K562 (cell line): ENCODE data around the gene SERHL2. TPM values are rescaled to one million over a fixed set of nuclear protein-coding genes. Genes with fewer than 3 reads are reported as not detected.

ENCODE experiments used
- ATAC-seq: fragments of 200-7000 bp; cut with Tn5 transposase; 3 replicates; pipeline ENCODE4 v1.9.1; 2020; ENCODE audit warnings: moderate library complexity
- BruUV-seq: library from RNA; stranded (reverse); fragments of 400-500 nt; replicated peaks from 2 replicates; lab custom pipeline; 2021; lab: Mats Ljungman, UMichigan
- CTCF ChIA-PET: fragments of 300-600 bp; formaldehyde crosslinking; extraction: SDS; loops from one replicate; lab custom pipeline; 2021; ENCODE audit warnings: low intra/inter-chr PET ratio; lab: Yijun Ruan, JAX
- POLR2A ChIA-PET: fragments of 300-600, 350-650 bp; sonication (Branson Sonifier 250); formaldehyde crosslinking; extraction: SDS; loops from one replicate; lab custom pipeline; 2021; ENCODE audit warnings: antibody characterized with exemption, inconsistent platforms; lab: Yijun Ruan, JAX
- DNase-seq, 4 experiments: peaks; one replicate each; pipeline versions ENCODE4 v3.0.0 to v3.0.0-alpha.2; 2011 to 2018; ENCODE audit warnings: low spot score in 3 of 4, mixed read lengths in 3 of 4; ENCODE audit errors: extremely low read depth in 1 of 4
- FAIRE-seq: peaks from 2 replicates; lab custom pipeline; 2011; peaks lifted over from hg19 to GRCh38; lab: Jason Lieb, UNC
- H2AFZ ChIP-seq: 2 replicates; pipeline ENCODE4 v1.6.0; 2011; ENCODE audit warnings: low read depth, low read length, control low read depth, inconsistent platforms
- H3K27ac ChIP-seq: fragments of 200-600 bp; 3 replicates; pipeline ENCODE4 v1.8.0; 2011; ENCODE audit warnings: low read depth, mild to moderate bottlenecking, control low read depth, inconsistent platforms, low read length, moderate library complexity, mixed read lengths; ENCODE audit errors: extremely low read depth
- H3K27me3 ChIP-seq, 2 experiments: fragments of 300-600 bp in 1 of 2; 2 replicates in 1 of 2; 3 replicates in 1 of 2; pipeline versions ENCODE4 v1.6.0 to v1.8.0; 2011; ENCODE audit warnings: inconsistent platforms in 2 of 2, low read length in 2 of 2, mild to moderate bottlenecking in 1 of 2, mixed read lengths in 1 of 2, moderate library complexity in 1 of 2; ENCODE audit not compliant: control insufficient read depth in 2 of 2, insufficient read depth in 2 of 2
- H3K36me3 ChIP-seq: fragments of 300-600 bp; 3 replicates; pipeline ENCODE4 v1.8.0; 2011; ENCODE audit warnings: mild to moderate bottlenecking, low read length, inconsistent platforms; ENCODE audit not compliant: control insufficient read depth, insufficient read depth
- H3K4me1 ChIP-seq, 2 experiments: fragments of 200-600 bp in 1 of 2; replicated peaks in 1 of 2; 2 replicates in 1 of 2; 3 replicates in 1 of 2; pipeline versions ENCODE4 v1.5.1 to v1.8.0; 2011; ENCODE audit warnings: inconsistent platforms in 2 of 2, low read length in 2 of 2, mild to moderate bottlenecking in 1 of 2, mixed read lengths in 1 of 2, moderate library complexity in 1 of 2; ENCODE audit not compliant: control insufficient read depth in 2 of 2, insufficient read depth in 2 of 2
- H3K4me2 ChIP-seq: 2 replicates; pipeline ENCODE4 v1.6.1; 2011; ENCODE audit warnings: low read length, control low read depth, inconsistent platforms, mixed read lengths; ENCODE audit not compliant: insufficient read depth
- H3K4me3 ChIP-seq: fragments of 200-600 bp; sonication (generic), shearing (Covaris generic); 2 replicates; pipeline ENCODE4 v1.5.1; 2016; ENCODE audit warnings: control low read depth, inconsistent platforms
- H3K79me2 ChIP-seq: fragments of 200-600 bp; 3 replicates; pipeline ENCODE4 v1.8.0; 2011; ENCODE audit warnings: low read length, inconsistent platforms; ENCODE audit not compliant: control insufficient read depth, insufficient read depth
- H3K9ac ChIP-seq, 2 experiments: 2 replicates each; pipeline versions ENCODE4 v1.6.0 to v1.6.1; 2011; ENCODE audit warnings: low read depth in 2 of 2, low read length in 2 of 2, control low read depth in 1 of 2, inconsistent platforms in 1 of 2, mild to moderate bottlenecking in 1 of 2, mixed read lengths in 1 of 2; ENCODE audit not compliant: insufficient read depth in 1 of 2
- H3K9me1 ChIP-seq: one replicate; pipeline ENCODE4 v1.6.0; 2011; ENCODE audit warnings: inconsistent platforms, mild to moderate bottlenecking, low read length, moderate library complexity; ENCODE audit not compliant: control insufficient read depth, insufficient read depth
- H3K9me3 ChIP-seq: replicated peaks from 2 replicates; pipeline ENCODE4 v1.5.1; 2011; ENCODE audit warnings: low read depth, low read length, inconsistent platforms; ENCODE audit not compliant: control insufficient read depth, insufficient read depth
- H4K20me1 ChIP-seq: replicated peaks from 2 replicates; pipeline ENCODE4 v1.6.1; 2011; ENCODE audit warnings: low read length, inconsistent platforms, mixed read lengths; ENCODE audit not compliant: control insufficient read depth, insufficient read depth
- CXXC5 ChIP-seq: fragments of 250-450 bp; sonication (Bioruptor Pico); IDR thresholded peaks from 2 replicates; pipeline ENCODE4 v1.8.0; 2022; ENCODE audit warnings: inconsistent platforms, mild to moderate bottlenecking, moderate library complexity
- KDM5B ChIP-seq: fragments of 200-600 bp; sonication (generic); IDR thresholded peaks from 2 replicates; pipeline ENCODE4 v1.6.1; 2012; ENCODE audit warnings: low read depth, mild to moderate bottlenecking, moderate library complexity, low read length, control low read depth, inconsistent platforms; ENCODE audit not compliant: insufficient replicate concordance
- POLR2AphosphoS2 ChIP-seq: IDR thresholded peaks from 2 replicates; pipeline ENCODE4 v1.6.1; 2012; ENCODE audit warnings: low read length, improper control_type of control experiment
- TAF7 ChIP-seq: fragments of 450-650 bp; IDR thresholded peaks from 2 replicates; pipeline ENCODE4 v1.6.1; 2016; ENCODE audit warnings: missing genetic modification characterization, missing compliant biosample characterization
- THAP12 ChIP-seq: fragments of 250-450 bp; sonication (Bioruptor Pico); IDR thresholded peaks from 2 replicates; pipeline ENCODE4 v1.9.0; 2021; ENCODE audit warnings: mild to moderate bottlenecking, inconsistent platforms
- TOE1 ChIP-seq, 2 experiments: fragments of 450-650 bp in 1 of 2; sonication (generic) in 1 of 2; formaldehyde crosslinking in 1 of 2; IDR thresholded peaks; 2 replicates each; pipeline versions ENCODE4 v1.7.1 to v1.8.0; 2016 to 2022; ENCODE audit warnings: borderline replicate concordance in 2 of 2, mild to moderate bottlenecking in 2 of 2, antibody characterized with exemption in 1 of 2, inconsistent platforms in 1 of 2, low read depth in 1 of 2, missing genetic modification reagents in 1 of 2, moderate library complexity in 1 of 2
- WGBS: fragments of 100-300 bp; shearing (Covaris generic); methylation state at CpG from one replicate; pipeline ENCODE4 v1.1.6; 2016; ENCODE audit warnings: low coverage, mixed read lengths; ENCODE audit not compliant: insufficient coverage; ENCODE audit errors: missing lambda C conversion rate; 5-methylcytosine and 5-hydroxymethylcytosine counted together
- in situ Hi-C: fragments of 300-500 bp; cut with MboI; formaldehyde crosslinking; loops from 4 replicates; pipeline ENCODE4 v1.15.0; 2018; ENCODE audit warnings: inconsistent platforms, mixed read lengths
- intact Hi-C: fragments of 100-400 bp; cut with micrococcal nuclease; formaldehyde crosslinking; loops from 2 replicates; pipeline ENCODE4 v1.14.2; 2022
- polyA plus RNA-seq, 8 experiments: library from polyadenylated mRNA; depleted of rRNA in 4 of 8; stranded (reverse) in 5 of 8; unstranded in 3 of 8; fragments of >200 nt; fragmentation: Nextera tagmentation in 2 of 8; fragmentation: Illumina TruSeq in 1 of 8; extraction: Ambion mirVana in 2 of 8; extraction: Trizol in 1 of 8; gene quantifications; 2 replicates each; pipeline versions ENCODE4 v1.2.1 to v1.2.3, GENCODE V29; 2011 to 2014; ENCODE audit warnings: inconsistent platforms in 1 of 8, missing spikeins in 1 of 8
- total RNA-seq, 7 experiments: library from RNA; depleted of rRNA in 6 of 7; stranded (reverse); fragments of >200 nt in 6 of 7; fragmentation: Illumina TruSeq in 2 of 7; extraction: Trizol in 2 of 7; gene quantifications; 2 replicates each; pipeline versions ENCODE4 v1.2.1 to v1.2.3, GENCODE V29; 2011 to 2021; ENCODE audit warnings: low replicate concordance in 1 of 7

Gene SERHL2
- total and polyA plus RNA-seq, 9 of the 15 experiments (the other 6 are each of a cell fraction or from before 2014, with no cell fraction given), result 19.9 to 62.6 (median 25.2) TPM

- TF ChIP-seq KDM5B (peak; percentile 50), CXXC5 (0 out of 2 replicates have a peak, but pooled peaks have one; percentile 33), TOE1 (IDR thresholded peaks at IDR 0.05; ENCODE audit: borderline replicate concordance) (no peak), TOE1 (CRISPR knock-in tag; IDR thresholded peaks at IDR 0.05; ENCODE audit: borderline replicate concordance, low read depth) (no peak)
- TF ChIP-seq, all 486 proteins: peak for 38
Measured at GRCh38 chr22:42581762-42582716, 28.3 kb downstream of the SERHL2 start (continued).

- DNase-seq (no peak), FAIRE-seq (no peak), ATAC-seq (no peak)
- Histone ChIP-seq H3K36me3 (peaks cover 74% of the 10 kb centered on the region; the same call in 2 of the 3 replicates), H3K79me2 (peaks cover 27% of the 10 kb centered on the region), H3K9ac (no peak overlapping the region), H3K27ac (no peak overlapping the region), H3K4me2 (no peak overlapping the region), H3K9me1 (no peaks in the 10 kb centered on the region), H3K4me3 (no peak overlapping the region), H4K20me1 (no peaks in the 10 kb centered on the region), H3K27me3 (no peaks in the 10 kb centered on the region), H3K9me3 (no peaks in the 10 kb centered on the region), H3K4me1 (peaks cover 0 to 7% of the 10 kb centered on the region in 2 experiments; a peak in 2 of 5 replicates), H2AFZ (no peak overlapping the region)
- in situ Hi-C loops, result no loop called here
- TF ChIP-seq POLR2AphosphoS2, result 0 out of 2 replicates have a peak, but pooled peaks have one; percentile 17
- no peak for TF ChIP-seq THAP12 (CRISPR knock-in tag)
- no peak for TF ChIP-seq TAF7 (tag)
- WGBS, result no CpG with 5 or more reads among the region's 1 CpG
- no TSS peak for BruUV-seq
- ChIA-PET POLR2A (interaction anchor here (0.7 to 3.0 kb wide), 4 partner anchors 10 to 33 kb away, joined by 3 to 17 read pairs (median 4); partner anchors contain the start of gene POLDIP3), CTCF (no interaction called here)
- intact Hi-C loops, result no loop called here
Measured at GRCh38 chr22:42582987-42583386, 29.2 kb downstream of the SERHL2 start.
